ENCODE results near the gene TYK2.

TYK2 gene

GRCh38 chr19:10305139-10305806, 75.1 kb downstream of the TYK2 start:
- DNase-seq: no peak

All from NCI-H446 (cell line).